HepG2 (cell line): ENCODE data around the gene GCDH. TPM values are rescaled to one million over a fixed set of nuclear protein-coding genes. Genes with fewer than 3 reads are reported as not detected.
A peak's percentile ranks its signal among the peaks of the same experiment; 100 is the strongest.

Source experiments
- KAT8 ChIP-seq: IDR thresholded peaks from 2 replicates; pipeline ENCODE4 v1.6.1; 2016; ENCODE audit warnings: missing genetic modification reagents, missing compliant biosample characterization
- U2AF2 ChIP-seq: fragments of 200-400 bp; formaldehyde crosslinking; IDR thresholded peaks from 2 replicates; pipeline ENCODE4 v1.6.1; 2017; ENCODE audit warnings: low read depth, mild to moderate bottlenecking, low read length
- ZBTB7A ChIP-seq: sonication (generic); formaldehyde crosslinking; IDR thresholded peaks from 2 replicates; pipeline ENCODE4 v1.8.0; 2022; ENCODE audit warnings: mild to moderate bottlenecking, missing genetic modification reagents
- ZEB1 ChIP-seq: IDR thresholded peaks from 2 replicates; pipeline ENCODE4 v1.6.1; 2012; ENCODE audit warnings: mild to moderate bottlenecking, low read depth, inconsistent platforms; ENCODE audit not compliant: insufficient replicate concordance
- ZFP41 ChIP-seq: sonication (generic); formaldehyde crosslinking; IDR thresholded peaks from 2 replicates; pipeline ENCODE4 v1.4.0; 2020; ENCODE audit warnings: mild to moderate bottlenecking, missing genetic modification reagents, borderline replicate concordance
- ZNF530 ChIP-seq: sonication (generic); formaldehyde crosslinking; IDR thresholded peaks from 2 replicates; pipeline ENCODE4 v1.5.0; 2020; ENCODE audit warnings: low read depth, mild to moderate bottlenecking, missing genetic modification reagents
- ZNF543 ChIP-seq: sonication (generic); formaldehyde crosslinking; IDR thresholded peaks from 2 replicates; pipeline ENCODE4 v1.4.0; 2020; ENCODE audit warnings: mild to moderate bottlenecking, missing genetic modification reagents
- ZNF616 ChIP-seq: sonication (generic); formaldehyde crosslinking; IDR thresholded peaks from 2 replicates; pipeline ENCODE4 v1.5.0; 2020; ENCODE audit warnings: low read depth, mild to moderate bottlenecking, missing genetic modification reagents
- ZNF749 ChIP-seq: sonication (generic); formaldehyde crosslinking; IDR thresholded peaks from 2 replicates; pipeline ENCODE4 v1.8.0; 2022; ENCODE audit warnings: mild to moderate bottlenecking, missing genetic modification reagents, moderate library complexity, borderline replicate concordance
- ZNF780A ChIP-seq: sonication (generic); formaldehyde crosslinking; IDR thresholded peaks from 2 replicates; pipeline ENCODE4 v1.8.0; 2022; ENCODE audit warnings: mild to moderate bottlenecking, missing genetic modification reagents, moderate library complexity
- ZSCAN12 ChIP-seq: sonication (generic); formaldehyde crosslinking; IDR thresholded peaks from 2 replicates; pipeline ENCODE4 v1.9.0; 2021; ENCODE audit warnings: mild to moderate bottlenecking, missing genetic modification reagents
- ZZZ3 ChIP-seq: sonication (generic); formaldehyde crosslinking; IDR thresholded peaks from 2 replicates; pipeline ENCODE4 v1.4.0; 2020; ENCODE audit warnings: missing genetic modification reagents, mild to moderate bottlenecking, borderline replicate concordance
- polyA plus RNA-seq, 8 experiments: library from polyadenylated mRNA; depleted of rRNA in 3 of 8; stranded (reverse) in 7 of 8; unstranded in 1 of 8; fragments of >200 nt; fragmentation: Illumina TruSeq in 4 of 8; extraction: Trizol in 4 of 8; gene quantifications; 2 replicates each; pipeline versions ENCODE4 v1.2.1 to v1.2.3, GENCODE V29; 2011 to 2016; ENCODE audit warnings: low read depth in 4 of 8, missing spikeins in 1 of 8, mixed read lengths in 1 of 8; ENCODE audit not compliant: insufficient read depth in 1 of 8
- total RNA-seq, 5 experiments: library from RNA; depleted of rRNA; stranded (reverse); fragments of >200 nt; fragmentation: Illumina TruSeq; extraction: Trizol; gene quantifications; 2 replicates each; pipeline ENCODE4 v1.2.3, GENCODE V29; 2016; ENCODE audit warnings: low read depth in 1 of 5
- TF ChIP-seq, protein P1 (sequence below): sonication (generic); formaldehyde crosslinking; IDR thresholded peaks from 2 replicates; pipeline ENCODE4 v1.5.1; 2020; ENCODE audit warnings: mild to moderate bottlenecking, missing genetic modification reagents, moderate library complexity
- TF ChIP-seq, protein P2 (sequence below): sonication (generic); formaldehyde crosslinking; IDR thresholded peaks from 2 replicates; pipeline ENCODE4 v1.5.0; 2020; ENCODE audit warnings: missing genetic modification reagents, mild to moderate bottlenecking, borderline replicate concordance
- TF ChIP-seq, protein P3 (sequence below): sonication (generic); formaldehyde crosslinking; IDR thresholded peaks from 2 replicates; pipeline ENCODE4 v1.4.0; 2020; ENCODE audit warnings: mild to moderate bottlenecking, missing genetic modification reagents
- TF ChIP-seq, protein P4 (sequence below): sonication (generic); formaldehyde crosslinking; IDR thresholded peaks from 2 replicates; pipeline ENCODE4 v1.9.0; 2022; ENCODE audit warnings: missing genetic modification reagents, mild to moderate bottlenecking, borderline replicate concordance
- TF ChIP-seq, protein P5 (sequence below): sonication (generic); formaldehyde crosslinking; IDR thresholded peaks from 2 replicates; pipeline ENCODE4 v1.5.0; 2020; ENCODE audit warnings: missing genetic modification reagents
- TF ChIP-seq, protein P6 (sequence below): IDR thresholded peaks from 2 replicates; pipeline ENCODE4 v1.6.1; 2016; ENCODE audit warnings: low read depth, missing genetic modification reagents, missing compliant biosample characterization

The GCDH gene
- total and polyA plus RNA-seq, 2 of the 13 experiments (the other 11 are each of a cell fraction or from before 2014, with no cell fraction given) = 15.1 to 38.0 TPM

DNA sequence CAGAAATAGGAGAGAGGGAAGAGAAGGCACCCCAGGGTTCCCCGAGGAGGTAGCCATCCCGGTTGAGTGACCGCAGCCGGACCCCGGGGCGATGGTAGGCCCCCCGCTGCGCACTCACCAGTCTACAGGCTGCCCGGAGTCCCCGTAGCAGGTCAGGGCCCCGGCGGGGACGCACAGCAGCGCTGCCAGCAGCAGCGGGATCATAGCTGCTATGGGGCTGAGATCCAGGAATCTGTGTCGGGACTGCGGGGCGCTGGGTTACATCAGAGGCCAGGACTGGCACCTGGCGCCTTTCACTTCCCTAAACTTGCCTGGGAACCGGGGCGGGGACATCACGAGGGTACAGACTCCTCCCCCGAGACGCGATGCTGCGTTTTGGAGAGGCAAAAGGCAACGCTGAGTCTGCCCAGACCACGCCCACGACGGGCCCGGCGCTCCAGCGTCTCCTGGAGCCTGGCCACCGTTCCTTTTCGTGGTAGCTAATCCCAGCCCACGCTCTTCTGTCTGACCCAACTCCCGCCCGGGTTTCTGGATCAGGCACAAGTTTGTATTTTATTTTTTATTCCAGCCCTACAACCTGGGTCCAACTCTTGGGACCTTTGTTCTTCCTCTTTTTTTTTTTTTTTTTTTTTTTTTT, 9.7 kb upstream of the GCDH start, which contains the start of gene DNASE2 (continued):
- TF ChIP-seq KAT8 (CRISPR knock-in tag) = peak; percentile 59
- TF ChIP-seq ZNF530 (CRISPR knock-in tag) = no peak
- TF ChIP-seq ZNF749 = no peak
- TF ChIP-seq ZZZ3 (CRISPR knock-in tag) = no peak
- no peak for TF ChIP-seq U2AF2
- TF ChIP-seq, protein P1, sequence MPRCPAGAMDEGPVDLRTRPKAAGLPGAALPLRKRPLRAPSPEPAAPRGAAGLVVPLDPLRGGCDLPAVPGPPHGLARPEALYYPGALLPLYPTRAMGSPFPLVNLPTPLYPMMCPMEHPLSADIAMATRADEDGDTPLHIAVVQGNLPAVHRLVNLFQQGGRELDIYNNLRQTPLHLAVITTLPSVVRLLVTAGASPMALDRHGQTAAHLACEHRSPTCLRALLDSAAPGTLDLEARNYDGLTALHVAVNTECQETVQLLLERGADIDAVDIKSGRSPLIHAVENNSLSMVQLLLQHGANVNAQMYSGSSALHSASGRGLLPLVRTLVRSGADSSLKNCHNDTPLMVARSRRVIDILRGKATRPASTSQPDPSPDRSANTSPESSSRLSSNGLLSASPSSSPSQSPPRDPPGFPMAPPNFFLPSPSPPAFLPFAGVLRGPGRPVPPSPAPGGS = no peak
- TF ChIP-seq ZBTB7A (CRISPR knock-in tag) = no peak
- TF ChIP-seq ZNF616 (CRISPR knock-in tag) = no peak
- TF ChIP-seq, protein P2, sequence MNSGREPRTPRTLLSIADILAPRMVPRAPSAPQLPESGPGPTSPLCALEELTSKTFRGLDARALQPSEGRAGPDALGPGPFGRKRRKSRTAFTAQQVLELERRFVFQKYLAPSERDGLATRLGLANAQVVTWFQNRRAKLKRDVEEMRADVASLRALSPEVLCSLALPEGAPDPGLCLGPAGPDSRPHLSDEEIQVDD (CRISPR knock-in tag) = no peak
- no peak for TF ChIP-seq ZSCAN12 (CRISPR knock-in tag)
- no peak for TF ChIP-seq ZNF543 (CRISPR knock-in tag)
- TF ChIP-seq ZNF780A = no peak
- TF ChIP-seq, protein P3, sequence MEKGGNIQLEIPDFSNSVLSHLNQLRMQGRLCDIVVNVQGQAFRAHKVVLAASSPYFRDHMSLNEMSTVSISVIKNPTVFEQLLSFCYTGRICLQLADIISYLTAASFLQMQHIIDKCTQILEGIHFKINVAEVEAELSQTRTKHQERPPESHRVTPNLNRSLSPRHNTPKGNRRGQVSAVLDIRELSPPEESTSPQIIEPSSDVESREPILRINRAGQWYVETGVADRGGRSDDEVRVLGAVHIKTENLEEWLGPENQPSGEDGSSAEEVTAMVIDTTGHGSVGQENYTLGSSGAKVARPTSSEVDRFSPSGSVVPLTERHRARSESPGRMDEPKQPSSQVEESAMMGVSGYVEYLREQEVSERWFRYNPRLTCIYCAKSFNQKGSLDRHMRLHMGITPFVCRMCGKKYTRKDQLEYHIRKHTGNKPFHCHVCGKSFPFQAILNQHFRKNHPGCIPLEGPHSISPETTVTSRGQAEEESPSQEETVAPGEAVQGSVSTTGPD (CRISPR knock-in tag) = no peak
- TF ChIP-seq, protein P4, sequence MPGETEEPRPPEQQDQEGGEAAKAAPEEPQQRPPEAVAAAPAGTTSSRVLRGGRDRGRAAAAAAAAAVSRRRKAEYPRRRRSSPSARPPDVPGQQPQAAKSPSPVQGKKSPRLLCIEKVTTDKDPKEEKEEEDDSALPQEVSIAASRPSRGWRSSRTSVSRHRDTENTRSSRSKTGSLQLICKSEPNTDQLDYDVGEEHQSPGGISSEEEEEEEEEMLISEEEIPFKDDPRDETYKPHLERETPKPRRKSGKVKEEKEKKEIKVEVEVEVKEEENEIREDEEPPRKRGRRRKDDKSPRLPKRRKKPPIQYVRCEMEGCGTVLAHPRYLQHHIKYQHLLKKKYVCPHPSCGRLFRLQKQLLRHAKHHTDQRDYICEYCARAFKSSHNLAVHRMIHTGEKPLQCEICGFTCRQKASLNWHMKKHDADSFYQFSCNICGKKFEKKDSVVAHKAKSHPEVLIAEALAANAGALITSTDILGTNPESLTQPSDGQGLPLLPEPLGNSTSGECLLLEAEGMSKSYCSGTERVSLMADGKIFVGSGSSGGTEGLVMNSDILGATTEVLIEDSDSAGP (CRISPR knock-in tag) = peak; percentile 44; the same call in 1 of the 2 replicates
- TF ChIP-seq, protein P5, sequence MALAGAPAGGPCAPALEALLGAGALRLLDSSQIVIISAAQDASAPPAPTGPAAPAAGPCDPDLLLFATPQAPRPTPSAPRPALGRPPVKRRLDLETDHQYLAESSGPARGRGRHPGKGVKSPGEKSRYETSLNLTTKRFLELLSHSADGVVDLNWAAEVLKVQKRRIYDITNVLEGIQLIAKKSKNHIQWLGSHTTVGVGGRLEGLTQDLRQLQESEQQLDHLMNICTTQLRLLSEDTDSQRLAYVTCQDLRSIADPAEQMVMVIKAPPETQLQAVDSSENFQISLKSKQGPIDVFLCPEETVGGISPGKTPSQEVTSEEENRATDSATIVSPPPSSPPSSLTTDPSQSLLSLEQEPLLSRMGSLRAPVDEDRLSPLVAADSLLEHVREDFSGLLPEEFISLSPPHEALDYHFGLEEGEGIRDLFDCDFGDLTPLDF (CRISPR knock-in tag) = no peak
- no peak for TF ChIP-seq ZEB1
- TF ChIP-seq, protein P6, sequence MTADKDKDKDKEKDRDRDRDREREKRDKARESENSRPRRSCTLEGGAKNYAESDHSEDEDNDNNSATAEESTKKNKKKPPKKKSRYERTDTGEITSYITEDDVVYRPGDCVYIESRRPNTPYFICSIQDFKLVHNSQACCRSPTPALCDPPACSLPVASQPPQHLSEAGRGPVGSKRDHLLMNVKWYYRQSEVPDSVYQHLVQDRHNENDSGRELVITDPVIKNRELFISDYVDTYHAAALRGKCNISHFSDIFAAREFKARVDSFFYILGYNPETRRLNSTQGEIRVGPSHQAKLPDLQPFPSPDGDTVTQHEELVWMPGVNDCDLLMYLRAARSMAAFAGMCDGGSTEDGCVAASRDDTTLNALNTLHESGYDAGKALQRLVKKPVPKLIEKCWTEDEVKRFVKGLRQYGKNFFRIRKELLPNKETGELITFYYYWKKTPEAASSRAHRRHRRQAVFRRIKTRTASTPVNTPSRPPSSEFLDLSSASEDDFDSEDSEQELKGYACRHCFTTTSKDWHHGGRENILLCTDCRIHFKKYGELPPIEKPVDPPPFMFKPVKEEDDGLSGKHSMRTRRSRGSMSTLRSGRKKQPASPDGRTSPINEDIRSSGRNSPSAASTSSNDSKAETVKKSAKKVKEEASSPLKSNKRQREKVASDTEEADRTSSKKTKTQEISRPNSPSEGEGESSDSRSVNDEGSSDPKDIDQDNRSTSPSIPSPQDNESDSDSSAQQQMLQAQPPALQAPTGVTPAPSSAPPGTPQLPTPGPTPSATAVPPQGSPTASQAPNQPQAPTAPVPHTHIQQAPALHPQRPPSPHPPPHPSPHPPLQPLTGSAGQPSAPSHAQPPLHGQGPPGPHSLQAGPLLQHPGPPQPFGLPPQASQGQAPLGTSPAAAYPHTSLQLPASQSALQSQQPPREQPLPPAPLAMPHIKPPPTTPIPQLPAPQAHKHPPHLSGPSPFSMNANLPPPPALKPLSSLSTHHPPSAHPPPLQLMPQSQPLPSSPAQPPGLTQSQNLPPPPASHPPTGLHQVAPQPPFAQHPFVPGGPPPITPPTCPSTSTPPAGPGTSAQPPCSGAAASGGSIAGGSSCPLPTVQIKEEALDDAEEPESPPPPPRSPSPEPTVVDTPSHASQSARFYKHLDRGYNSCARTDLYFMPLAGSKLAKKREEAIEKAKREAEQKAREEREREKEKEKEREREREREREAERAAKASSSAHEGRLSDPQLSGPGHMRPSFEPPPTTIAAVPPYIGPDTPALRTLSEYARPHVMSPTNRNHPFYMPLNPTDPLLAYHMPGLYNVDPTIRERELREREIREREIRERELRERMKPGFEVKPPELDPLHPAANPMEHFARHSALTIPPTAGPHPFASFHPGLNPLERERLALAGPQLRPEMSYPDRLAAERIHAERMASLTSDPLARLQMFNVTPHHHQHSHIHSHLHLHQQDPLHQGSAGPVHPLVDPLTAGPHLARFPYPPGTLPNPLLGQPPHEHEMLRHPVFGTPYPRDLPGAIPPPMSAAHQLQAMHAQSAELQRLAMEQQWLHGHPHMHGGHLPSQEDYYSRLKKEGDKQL = no peak
- no peak for TF ChIP-seq ZFP41 (CRISPR knock-in tag)
